PC-9 (cell line): ENCODE measurements around the gene RXRA.

Experiments
- EZH2 ChIP-seq: fragments of 200-600 bp; sonication (generic); IDR thresholded peaks from 2 replicates; pipeline ENCODE4 v1.8.0; 2017; ENCODE audit warnings: antibody characterized with exemption, low read depth
- TF ChIP-seq, protein P1 (sequence below): fragments of 200-600 bp; sonication (generic); conservative IDR thresholded peaks from 2 replicates; pipeline ENCODE4 v1.6.1; 2017; ENCODE audit warnings: mixed run types, antibody characterized with exemption, mild to moderate bottlenecking, moderate library complexity

GRCh38 chr9:134437403-134438194 is 111.3 kb downstream of the RXRA start:
- TF ChIP-seq, protein P1, sequence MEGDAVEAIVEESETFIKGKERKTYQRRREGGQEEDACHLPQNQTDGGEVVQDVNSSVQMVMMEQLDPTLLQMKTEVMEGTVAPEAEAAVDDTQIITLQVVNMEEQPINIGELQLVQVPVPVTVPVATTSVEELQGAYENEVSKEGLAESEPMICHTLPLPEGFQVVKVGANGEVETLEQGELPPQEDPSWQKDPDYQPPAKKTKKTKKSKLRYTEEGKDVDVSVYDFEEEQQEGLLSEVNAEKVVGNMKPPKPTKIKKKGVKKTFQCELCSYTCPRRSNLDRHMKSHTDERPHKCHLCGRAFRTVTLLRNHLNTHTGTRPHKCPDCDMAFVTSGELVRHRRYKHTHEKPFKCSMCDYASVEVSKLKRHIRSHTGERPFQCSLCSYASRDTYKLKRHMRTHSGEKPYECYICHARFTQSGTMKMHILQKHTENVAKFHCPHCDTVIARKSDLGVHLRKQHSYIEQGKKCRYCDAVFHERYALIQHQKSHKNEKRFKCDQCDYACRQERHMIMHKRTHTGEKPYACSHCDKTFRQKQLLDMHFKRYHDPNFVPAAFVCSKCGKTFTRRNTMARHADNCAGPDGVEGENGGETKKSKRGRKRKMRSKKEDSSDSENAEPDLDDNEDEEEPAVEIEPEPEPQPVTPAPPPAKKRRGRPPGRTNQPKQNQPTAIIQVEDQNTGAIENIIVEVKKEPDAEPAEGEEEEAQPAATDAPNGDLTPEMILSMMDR, result no peak
- no peak for TF ChIP-seq EZH2
